GM12873 (cell line): ENCODE data around the gene REEP6.

ENCODE experiments used
- TF ChIP-seq, protein P1 (sequence below): IDR thresholded peaks from 2 replicates; pipeline ENCODE4 v1.5.1; 2012; ENCODE audit warnings: low read depth, mild to moderate bottlenecking, moderate library complexity, low read length, control low read depth; ENCODE audit not compliant: insufficient read depth; ENCODE audit errors: missing control alignments

The REEP6 gene

DNA sequence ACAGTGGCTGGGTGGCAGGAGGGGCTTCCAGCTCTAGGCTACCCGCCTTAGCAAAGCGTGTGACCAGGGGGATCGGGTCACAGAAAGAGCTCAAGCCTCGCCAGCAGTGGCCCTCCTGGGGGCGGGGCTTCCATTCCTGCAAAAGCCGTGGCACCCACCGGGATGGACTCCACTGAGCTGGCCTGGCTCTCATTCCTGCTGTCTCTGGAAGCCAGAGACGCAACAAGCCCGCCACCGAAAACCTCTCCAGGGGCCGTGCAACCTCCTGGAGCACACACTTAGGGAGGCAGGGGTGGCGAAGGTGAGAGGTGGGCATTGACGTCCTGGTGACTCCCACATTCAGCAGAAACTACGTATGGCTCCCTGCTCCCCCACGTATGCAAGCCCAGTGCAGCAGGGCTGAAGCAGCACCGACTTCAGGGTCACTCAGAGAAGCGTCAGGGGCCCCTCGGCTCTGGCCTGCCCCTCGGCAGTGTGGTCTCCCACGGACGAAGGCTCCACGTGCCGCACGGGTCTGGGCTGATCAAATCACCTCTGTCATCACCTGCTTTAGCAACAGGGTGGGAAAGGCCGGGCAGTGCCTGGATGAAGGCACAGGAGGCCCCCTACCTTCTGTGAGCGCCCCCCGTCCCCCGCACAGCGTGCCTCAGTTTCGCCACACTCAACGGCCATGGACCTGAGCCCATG, 15.1 kb upstream of the REEP6 start:
- TF ChIP-seq, protein P1, sequence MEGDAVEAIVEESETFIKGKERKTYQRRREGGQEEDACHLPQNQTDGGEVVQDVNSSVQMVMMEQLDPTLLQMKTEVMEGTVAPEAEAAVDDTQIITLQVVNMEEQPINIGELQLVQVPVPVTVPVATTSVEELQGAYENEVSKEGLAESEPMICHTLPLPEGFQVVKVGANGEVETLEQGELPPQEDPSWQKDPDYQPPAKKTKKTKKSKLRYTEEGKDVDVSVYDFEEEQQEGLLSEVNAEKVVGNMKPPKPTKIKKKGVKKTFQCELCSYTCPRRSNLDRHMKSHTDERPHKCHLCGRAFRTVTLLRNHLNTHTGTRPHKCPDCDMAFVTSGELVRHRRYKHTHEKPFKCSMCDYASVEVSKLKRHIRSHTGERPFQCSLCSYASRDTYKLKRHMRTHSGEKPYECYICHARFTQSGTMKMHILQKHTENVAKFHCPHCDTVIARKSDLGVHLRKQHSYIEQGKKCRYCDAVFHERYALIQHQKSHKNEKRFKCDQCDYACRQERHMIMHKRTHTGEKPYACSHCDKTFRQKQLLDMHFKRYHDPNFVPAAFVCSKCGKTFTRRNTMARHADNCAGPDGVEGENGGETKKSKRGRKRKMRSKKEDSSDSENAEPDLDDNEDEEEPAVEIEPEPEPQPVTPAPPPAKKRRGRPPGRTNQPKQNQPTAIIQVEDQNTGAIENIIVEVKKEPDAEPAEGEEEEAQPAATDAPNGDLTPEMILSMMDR = no peak

DNA sequence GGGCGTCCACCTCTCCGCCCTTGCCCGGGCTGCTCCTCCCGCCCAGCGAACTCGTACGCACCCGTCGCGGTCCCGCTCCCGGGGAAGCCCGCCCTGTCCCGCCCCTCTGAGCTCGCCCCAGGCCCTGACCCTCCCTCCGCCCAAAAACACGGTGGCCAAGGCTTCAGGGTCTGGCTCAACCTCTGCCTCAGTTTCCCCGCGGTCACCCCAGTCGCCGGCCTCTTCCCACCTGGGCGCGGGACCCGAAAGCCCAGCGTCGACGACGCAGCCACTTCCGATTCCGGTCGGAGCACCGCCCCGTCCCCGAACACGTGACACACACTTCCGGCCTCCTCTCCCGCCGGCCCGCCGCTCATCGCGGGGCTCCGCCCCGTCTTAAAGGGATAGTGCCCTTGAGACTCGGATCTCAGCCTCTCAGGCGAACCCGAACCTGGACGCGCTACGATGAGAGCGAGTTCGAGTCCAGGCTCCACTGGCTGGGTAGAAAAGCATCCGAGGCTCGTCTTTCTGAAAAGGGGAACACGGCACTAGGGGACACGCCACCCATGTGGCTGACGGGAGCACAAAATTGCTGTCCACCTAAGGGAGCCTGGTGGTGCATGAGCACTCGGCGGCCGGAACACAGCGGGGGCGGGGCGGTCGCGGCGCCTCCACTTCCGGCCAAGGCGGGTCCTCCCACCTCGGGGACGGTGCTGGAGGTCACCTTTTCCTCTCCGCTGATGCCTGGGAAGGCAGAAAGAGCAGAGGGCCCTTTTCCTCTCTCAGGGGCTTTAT, 11.9 kb upstream of the REEP6 start, which contains the start of gene C19orf25:
Gene C19orf25, minus strand, starts transcription at position 282 of the 774 bp plus-strand sequence. CDS start 312 bp downstream, outside the sequence.
- TF ChIP-seq, protein P1 = no peak

DNA sequence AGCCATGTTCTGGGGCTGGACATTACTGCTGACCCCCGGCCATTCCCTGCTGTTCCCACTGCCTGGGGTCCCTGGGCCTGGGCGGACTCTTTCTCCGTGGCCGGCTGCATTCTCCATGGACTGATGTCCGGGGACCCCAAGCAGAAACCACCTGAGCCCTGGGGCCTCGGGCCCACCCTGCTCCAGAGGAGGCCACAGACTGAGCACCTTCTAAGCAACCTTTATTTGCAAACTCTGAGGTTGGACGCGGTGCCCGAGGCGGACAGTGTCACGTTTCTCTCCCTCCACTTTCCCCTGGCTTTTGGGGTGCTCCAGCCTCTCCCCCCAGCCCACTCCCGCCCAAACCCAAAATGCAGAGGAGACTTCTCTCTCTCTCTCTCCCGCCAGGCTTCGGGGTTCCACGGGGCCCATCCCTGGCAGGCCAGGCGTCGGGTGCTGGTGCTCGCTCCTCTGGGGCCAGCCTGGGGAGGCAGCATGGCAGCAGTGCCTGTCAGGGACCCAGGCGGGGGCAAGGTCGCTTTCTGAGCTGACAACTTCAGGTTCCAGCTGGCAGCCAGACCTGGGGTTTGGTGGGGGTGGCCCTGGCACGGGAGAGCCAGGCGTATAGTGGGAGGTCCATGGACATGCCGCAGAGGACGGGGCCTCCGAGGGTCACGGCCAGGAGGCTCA, 9.6 kb upstream of the REEP6 start:
- TF ChIP-seq, protein P1 = no peak

DNA sequence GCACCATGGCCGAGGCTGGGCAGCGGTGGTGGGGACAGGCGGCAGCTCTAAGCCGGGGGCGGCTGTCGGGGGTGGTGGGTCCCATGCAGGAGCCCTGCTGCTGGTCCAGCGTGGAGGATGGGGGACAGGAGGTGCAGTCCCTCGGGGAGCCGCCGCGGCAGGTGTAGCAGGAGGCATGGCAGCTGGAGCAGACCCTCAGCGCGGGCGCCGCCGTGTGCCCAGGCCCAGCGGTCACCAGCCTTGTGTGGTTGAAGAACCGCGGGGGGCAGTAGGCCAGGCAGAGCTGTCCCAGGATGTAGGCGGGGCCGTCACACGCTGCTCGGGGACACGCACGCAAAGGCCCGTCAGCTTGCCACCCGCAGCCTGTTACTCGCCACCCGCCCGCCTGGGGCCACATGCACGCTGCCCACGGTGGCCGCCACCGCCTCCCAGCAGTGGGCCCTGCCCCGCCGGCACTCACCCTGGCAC, 9.1 kb upstream of the REEP6 start:
- TF ChIP-seq, protein P1 = no peak

DNA sequence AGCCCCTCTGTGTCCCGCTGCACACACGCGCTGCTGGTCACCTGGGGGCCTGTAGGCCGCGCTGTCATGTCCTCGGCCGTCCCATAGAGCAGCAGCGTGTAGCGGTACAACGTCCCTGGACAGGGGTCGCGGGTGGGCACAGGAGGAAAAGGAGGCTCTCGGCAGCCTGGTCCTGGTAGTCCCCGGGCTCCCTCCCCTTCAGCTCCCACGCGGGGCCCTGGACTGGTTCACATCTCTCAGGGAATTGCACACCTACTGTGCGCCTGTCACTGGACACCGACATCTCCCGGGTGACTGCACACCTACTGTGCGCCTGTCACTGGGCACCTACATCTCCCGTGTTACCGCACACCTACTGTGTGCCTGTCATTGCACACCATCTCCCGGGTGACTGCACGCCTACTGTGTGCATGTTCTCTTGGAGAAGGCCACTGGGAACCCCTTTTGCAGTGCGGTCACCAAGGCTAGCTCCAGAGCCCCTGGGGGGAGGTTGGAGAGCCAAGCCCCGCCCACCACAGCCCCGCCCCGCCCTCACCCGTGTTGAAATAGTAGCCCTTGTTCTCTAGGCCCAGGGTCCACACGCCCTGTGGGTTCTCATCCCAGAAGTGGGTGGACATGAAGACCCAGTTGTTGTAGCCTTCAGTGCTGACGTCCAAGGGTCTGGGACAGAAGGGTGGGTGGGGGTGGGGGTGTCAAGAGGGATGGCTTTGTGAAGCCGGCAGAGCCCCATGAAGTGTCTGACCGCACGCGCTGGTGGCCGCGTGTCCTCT, 8.4 kb upstream of the REEP6 start:
- TF ChIP-seq, protein P1 = no peak

DNA sequence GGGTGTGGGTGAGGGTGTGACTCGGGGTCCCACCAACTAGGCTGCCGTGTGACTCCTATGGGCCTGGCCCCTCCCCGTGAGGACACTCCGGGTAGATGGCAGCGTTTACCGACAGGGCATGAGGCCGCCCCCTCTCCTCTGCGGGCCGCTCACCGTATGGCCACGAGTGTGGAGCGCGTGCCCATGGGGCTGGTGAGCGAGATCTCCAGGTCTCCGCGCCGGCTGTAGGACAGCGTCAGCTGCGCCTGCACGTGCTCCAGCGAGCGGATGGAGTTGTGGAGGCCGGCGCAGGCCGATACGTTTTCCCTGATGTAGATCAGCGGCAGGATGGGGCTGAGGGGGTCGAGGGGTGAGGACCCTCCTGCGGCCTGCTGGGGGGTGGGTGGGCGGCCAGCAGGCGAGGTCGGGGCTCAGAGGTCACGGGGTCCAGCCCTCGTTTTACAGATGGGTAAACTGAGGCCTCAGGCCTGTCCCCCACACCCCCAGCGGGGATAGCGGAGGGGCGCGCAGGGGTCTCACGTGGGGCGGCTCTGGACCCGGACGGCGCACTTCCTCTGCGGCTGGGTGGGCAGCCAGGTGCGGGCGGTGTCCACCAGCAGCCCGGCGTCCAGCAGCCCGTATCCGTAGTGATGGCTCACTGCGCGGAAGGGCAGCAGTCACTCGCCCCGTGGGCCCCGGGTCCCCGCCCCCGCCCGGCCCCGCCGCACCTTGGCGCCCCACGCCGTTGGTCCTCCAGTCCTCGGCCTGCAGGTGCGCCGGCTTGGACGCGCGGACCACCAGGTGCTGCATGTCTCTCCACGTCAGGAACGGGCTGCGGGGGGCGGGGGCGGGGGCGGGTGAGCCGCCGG, 7.6 kb upstream of the REEP6 start:
- TF ChIP-seq, protein P1 = no peak
